Forelimb muscle (tissue), 1 donor: ENCODE results near the gene SPATA18. TPM values are rescaled to one million over a fixed set of nuclear protein-coding genes. Genes with fewer than 3 reads are reported as not detected.
"Not testable (repeated sequence)": the region's sequence is repeated elsewhere in the genome, so short reads cannot be mapped to it uniquely, and the experiment has no call there.

Experiments used
- DNase-seq: peaks from one replicate; pipeline ENCODE4 v3.0.0-alpha.2; 2013; ENCODE audit warnings: low read depth
- polyA plus RNA-seq: library from polyadenylated mRNA; unstranded; fragments of 120-200 nt; gene quantifications from one replicate; pipeline ENCODE4 v1.2.1, GENCODE V29; 2013; ENCODE audit not compliant: insufficient read length

Gene SPATA18
- polyA plus RNA-seq, 1 donor: 1.9 TPM

GRCh38 chr4:52051615-52052474, 741 bp downstream of the SPATA18 start:
- DNase-seq: no peak

- DNase-seq: no peak
Observed at GRCh38 chr4:52052475-52052780, 1.3 kb downstream of the SPATA18 start.

- no peak for DNase-seq
Observed at GRCh38 chr4:52054254-52054653, 3.1 kb downstream of the SPATA18 start.

GRCh38 chr4:52057196-52057595, 6.1 kb downstream of the SPATA18 start:
- no peak for DNase-seq

GRCh38 chr4:52058275-52058674, 7.2 kb downstream of the SPATA18 start:
- DNase-seq: no peak

- DNase-seq: no peak
Observed at GRCh38 chr4:52059372-52059771, 8.3 kb downstream of the SPATA18 start.

GRCh38 chr4:52069571-52069970, 18.5 kb downstream of the SPATA18 start:
- DNase-seq: no peak

- no peak for DNase-seq
Observed at GRCh38 chr4:52071791-52072546, 20.9 kb downstream of the SPATA18 start.

- no peak for DNase-seq
Observed at GRCh38 chr4:52076731-52077130, 25.6 kb downstream of the SPATA18 start.

GRCh38 chr4:52079659-52080058, 28.6 kb downstream of the SPATA18 start:
- DNase-seq: no peak

GRCh38 chr4:52081216-52081615, 30.1 kb downstream of the SPATA18 start:
- DNase-seq: no peak

GRCh38 chr4:52086425-52086824, 35.3 kb downstream of the SPATA18 start:
- not testable (repeated sequence) for DNase-seq

- no peak for DNase-seq
Observed at GRCh38 chr4:52091801-52092200, 40.7 kb downstream of the SPATA18 start.

GRCh38 chr4:52093466-52093865, 42.4 kb downstream of the SPATA18 start:
- DNase-seq: no peak

- no peak for DNase-seq
Observed at GRCh38 chr4:52094376-52095145, 43.5 kb downstream of the SPATA18 start.

GRCh38 chr4:52095374-52095773, 44.3 kb downstream of the SPATA18 start:
- DNase-seq: no peak

- DNase-seq: no peak
Observed at GRCh38 chr4:52096048-52096447, 44.9 kb downstream of the SPATA18 start.

- DNase-seq: no peak
Observed at GRCh38 chr4:52098618-52099017, 47.5 kb downstream of the SPATA18 start.

- no peak for DNase-seq
Observed at GRCh38 chr4:52099860-52100461, 48.9 kb downstream of the SPATA18 start.

- no peak for DNase-seq
Observed at GRCh38 chr4:52102587-52102986, 51.5 kb downstream of the SPATA18 start.

GRCh38 chr4:52103319-52103718, 52.2 kb downstream of the SPATA18 start:
- DNase-seq: no peak

- DNase-seq: no peak
Observed at GRCh38 chr4:52105276-52105675, 54.2 kb downstream of the SPATA18 start.
